Nucleus accumbens (tissue), 56 donors: ENCODE results near the gene FCRLA.
A peak's percentile ranks its signal among the peaks of the same experiment; 100 is the strongest.
"Not testable (repeated sequence)": the region's sequence is repeated elsewhere in the genome, so short reads cannot be mapped to it uniquely, and the experiment has no call there.

Source experiments
- DNase-seq, 56 donors: peaks; one replicate each; lab custom pipeline; 2025; lab: John Stamatoyannopoulos, UW

Gene FCRLA

GRCh38 chr1:161702250-161702649, 4.8 kb upstream of the FCRLA start:
- DNase-seq, result no peak

GRCh38 chr1:161705537-161705936, 1.5 kb upstream of the FCRLA start:
- no peak for DNase-seq

GRCh38 chr1:161706113-161706481, 932 bp upstream of the FCRLA start:
- no peak for DNase-seq

- DNase-seq, result no peak
Measured at GRCh38 chr1:161707503-161707902, 474 bp downstream of the FCRLA start.

GRCh38 chr1:161709373-161709772, 2.3 kb downstream of the FCRLA start:
- DNase-seq, result no peak

GRCh38 chr1:161710560-161710959, 3.5 kb downstream of the FCRLA start:
- DNase-seq, result no peak

- DNase-seq, result no peak
Measured at GRCh38 chr1:161718559-161719324, 11.7 kb downstream of the FCRLA start.

GRCh38 chr1:161719325-161719611, 12.2 kb downstream of the FCRLA start:
- DNase-seq, result no peak

- DNase-seq, result no peak
Measured at GRCh38 chr1:161720422-161720821, 13.4 kb downstream of the FCRLA start.

- no peak for DNase-seq
Measured at GRCh38 chr1:161720956-161721737, 14.1 kb downstream of the FCRLA start, which contains the start of gene FCRLB. Gene FCRLB (plus strand): TSS chr1:161721544. CDS start chr1:161722673, 1,129 bp downstream.

- no peak for DNase-seq
Measured at GRCh38 chr1:161721738-161722343, 14.8 kb downstream of the FCRLA start.

- no peak for DNase-seq
Measured at GRCh38 chr1:161722406-161722805, 15.4 kb downstream of the FCRLA start.

- DNase-seq, result no peak
Measured at GRCh38 chr1:161723459-161724141, 16.6 kb downstream of the FCRLA start.

GRCh38 chr1:161725258-161725907, 18.4 kb downstream of the FCRLA start:
- DNase-seq, result not testable (repeated sequence)

GRCh38 chr1:161725908-161726472, 19.0 kb downstream of the FCRLA start:
- peak in 29 of 56 donors; percentile 5 to 71 (median 38) for DNase-seq

- DNase-seq, result peak in 52 of 56 donors; percentile 16 to 84 (median 59)
Measured at GRCh38 chr1:161726473-161727255, 19.6 kb downstream of the FCRLA start.

- DNase-seq, result peak in 4 of 56 donors; percentile 25 to 49 (median 37)
Measured at GRCh38 chr1:161727256-161727924, 20.4 kb downstream of the FCRLA start.

GRCh38 chr1:161728376-161729226, 21.6 kb downstream of the FCRLA start:
- no peak for DNase-seq
